Transverse colon (tissue), 4 donors: ENCODE data around the gene GOPC. TPM values are rescaled to one million over a fixed set of nuclear protein-coding genes. Genes with fewer than 3 reads are reported as not detected.
A peak's percentile ranks its signal among the peaks of the same experiment; 100 is the strongest.

ENCODE experiments used
- DNase-seq: peaks from one replicate; pipeline ENCODE4 v3.0.0-alpha.2; 2019
- H3K27ac ChIP-seq, 4 donors: fragments of 200-600 bp; sonication (generic); 2 replicates each; pipeline ENCODE4 v1.5.1; 2016 to 2018; ENCODE audit warnings: inconsistent platforms in 4 of 4
- H3K27me3 ChIP-seq: fragments of 200-600 bp; sonication (generic); 2 replicates; pipeline ENCODE4 v1.5.1; 2017; ENCODE audit warnings: inconsistent platforms
- H3K36me3 ChIP-seq, 4 donors: fragments of 200-600 bp; sonication (generic); 2 replicates each; pipeline ENCODE4 v1.5.1; 2017 to 2019; ENCODE audit warnings: inconsistent platforms in 4 of 4
- H3K4me1 ChIP-seq, 4 donors: fragments of 200-600 bp; sonication (generic); 2 replicates each; pipeline ENCODE4 v1.5.1; 2017 to 2020; ENCODE audit warnings: inconsistent platforms in 4 of 4
- H3K4me3 ChIP-seq, 4 donors: fragments of 200-600 bp; sonication (generic); 1 replicate in 1 of 4; 2 replicates in 3 of 4; pipeline versions ENCODE4 v1.5.1 to v1.6.1; 2017 to 2019; ENCODE audit warnings: inconsistent platforms in 4 of 4
- H3K9me3 ChIP-seq, 2 donors: fragments of 200-600 bp; sonication (generic); 2 replicates each; pipeline ENCODE4 v1.5.1; 2017 to 2019; ENCODE audit warnings: inconsistent platforms in 2 of 2
- CTCF ChIP-seq, 5 experiments: fragments of 200-600 bp in 3 of 5; fragments of 450-650 bp in 2 of 5; sonication (generic) in 3 of 5; IDR thresholded peaks; 1 replicate in 2 of 5; 2 replicates in 3 of 5; pipeline ENCODE4 v1.5.1; 2016 to 2017; ENCODE audit warnings: antibody characterized with exemption in 5 of 5, inconsistent platforms in 3 of 5, mild to moderate bottlenecking in 2 of 5, moderate library complexity in 1 of 5
- EP300 ChIP-seq: sonication (generic); formaldehyde crosslinking; IDR thresholded peaks from one replicate; pipeline ENCODE4 v1.6.1; 2017; ENCODE audit warnings: antibody characterized with exemption, low read depth
- POLR2A ChIP-seq: fragments of 450-650 bp; IDR thresholded peaks from one replicate; pipeline ENCODE4 v1.6.1; 2016; ENCODE audit warnings: antibody characterized with exemption, mild to moderate bottlenecking, moderate library complexity
- POLR2AphosphoS5 ChIP-seq, 3 donors: sonication (generic); formaldehyde crosslinking; IDR thresholded peaks; one replicate each; pipeline ENCODE4 v1.6.1; 2016; ENCODE audit warnings: antibody characterized with exemption in 3 of 3
- WGBS, 2 donors: methylation state at CpG; one replicate each; pipeline ENCODE4 v1.1.5; 2018; ENCODE audit warnings: low coverage in 1 of 2; 5-methylcytosine and 5-hydroxymethylcytosine counted together
- in situ Hi-C, 4 donors: fragments of 200-750 bp; cut with MboI; loops; one replicate each; pipeline versions ENCODE4 v1.15.0 to v1.15.1; 2017; ENCODE audit warnings: low sequenced_read_pairs in 3 of 4, low pct_ligation_motif_present in 1 of 4, low pct_unique_long_range_greater_than_20kb in 1 of 4
- intact Hi-C: fragments of 100-400 bp; cut with DNase I; formaldehyde crosslinking; loops from one replicate; pipeline ENCODE4 v1.15.1; 2023; ENCODE audit warnings: low total_unique reads
- total RNA-seq, 4 donors: library from RNA; depleted of rRNA; stranded (reverse); fragments of >200 nt; gene quantifications; one replicate each; pipeline ENCODE4 v1.1.0, GENCODE V29; 2016

GOPC gene
- total RNA-seq, 4 donors from 2014 or later, result 18.3 to 39.9 (median 29.5) TPM

- DNase-seq, result no peak
- WGBS, 2 donors, result 42 to 45% methylated on average over 8 to 12 of the region's 12 CpGs
- Histone ChIP-seq H3K27me3 (no peaks in the 10 kb centered on the region), H3K4me3 (peak overlapping the region; percentile 84 to 96 (median 90)), H3K4me1 (peaks cover 15 to 41% (median 25%) of the 10 kb centered on the region in 4 donors), H3K9me3 (no peaks in the 10 kb centered on the region), H3K36me3 (no peaks in the 10 kb centered on the region), H3K27ac (peak overlapping the region; percentile 86 to 94 (median 92))
- in situ Hi-C loops, result no loop called here
- TF ChIP-seq POLR2A (no peak), POLR2AphosphoS5 (IDR thresholded peaks at IDR 0.05) (peak in 1 of 3 donors; percentile 8), CTCF (IDR thresholded peaks at IDR 0.05) (no peak), EP300 (no peak)
- intact Hi-C loops, result no loop called here
These were observed 733 bp upstream of the GOPC start for GRCh38 chr6:117602899-117603588.

GRCh38 chr6:117601811-117602150 lies 530 bp downstream of the GOPC start:
- in situ Hi-C loops (no loop called here), intact Hi-C loops (no loop called here)
- TF ChIP-seq POLR2A, result no peak
- TF ChIP-seq CTCF (IDR thresholded peaks at IDR 0.05), result no peak
- TF ChIP-seq POLR2AphosphoS5 (IDR thresholded peaks at IDR 0.05), result no peak
- no peak for TF ChIP-seq EP300
- Histone ChIP-seq H3K27ac (peak overlapping the region; percentile 86 to 94 (median 92)), H3K36me3 (no peaks in the 10 kb centered on the region), H3K4me3 (peak overlapping the region; percentile 84 to 96 (median 90)), H3K9me3 (no peaks in the 10 kb centered on the region), H3K4me1 (peaks cover 15 to 41% (median 25%) of the 10 kb centered on the region in 4 donors), H3K27me3 (no peaks in the 10 kb centered on the region)
- peak; percentile 23 for DNase-seq
- 0% methylated on average over 1 to 9 of the region's 12 CpGs for whole genome bisulfite sequencing, 2 donors

GRCh38 chr6:117600008-117600743 lies 2.1 kb downstream of the GOPC start:
- in situ Hi-C loops, result no loop called here
- Histone ChIP-seq H3K4me3 (peak overlapping the region in 1 of 4 donors; percentile 94), H3K27ac (no peak overlapping the region), H3K4me1 (peaks cover 15 to 47% (median 25%) of the 10 kb centered on the region in 4 donors), H3K9me3 (no peaks in the 10 kb centered on the region), H3K36me3 (no peaks in the 10 kb centered on the region), H3K27me3 (no peaks in the 10 kb centered on the region)
- WGBS, 2 donors, result 78 to 91% methylated on average over 3 to 6 of the region's 6 CpGs
- TF ChIP-seq POLR2AphosphoS5 (IDR thresholded peaks at IDR 0.05) (no peak), CTCF (IDR thresholded peaks at IDR 0.05) (no peak), POLR2A (no peak), EP300 (no peak)
- DNase-seq, result no peak
- intact Hi-C loops, result no loop called here

GRCh38 chr6:117597755-117598154 lies 4.6 kb downstream of the GOPC start:
- H3K36me3 ChIP-seq, result no peaks in the 10 kb centered on the region
- H3K27me3 ChIP-seq, result no peaks in the 10 kb centered on the region
- H3K4me3 ChIP-seq, result no peak overlapping the region
- H3K27ac ChIP-seq, result no peak overlapping the region
- intact Hi-C loops, result no loop called here
- peaks cover 9 to 56% (median 20%) of the 10 kb centered on the region in 4 donors for H3K4me1 ChIP-seq
- in situ Hi-C loops, result no loop called here
- H3K9me3 ChIP-seq, result no peaks in the 10 kb centered on the region
- DNase-seq, result no peak
- 80 to 100% methylated on average over 1 to 2 of the region's 2 CpGs for WGBS, 2 donors
- TF ChIP-seq CTCF (IDR thresholded peaks at IDR 0.05) (no peak), POLR2AphosphoS5 (IDR thresholded peaks at IDR 0.05) (no peak), EP300 (no peak), POLR2A (no peak)
